ENCODE results near the gene IFT122. TPM values are rescaled to one million over a fixed set of nuclear protein-coding genes. Genes with fewer than 3 reads are reported as not detected.

Gene IFT122
- polyA plus RNA-seq, 1 donor: 41.2 TPM

GRCh38 chr3:129520960-129521359 is 80.9 kb downstream of the IFT122 start:
- no peak for DNase-seq

DNA sequence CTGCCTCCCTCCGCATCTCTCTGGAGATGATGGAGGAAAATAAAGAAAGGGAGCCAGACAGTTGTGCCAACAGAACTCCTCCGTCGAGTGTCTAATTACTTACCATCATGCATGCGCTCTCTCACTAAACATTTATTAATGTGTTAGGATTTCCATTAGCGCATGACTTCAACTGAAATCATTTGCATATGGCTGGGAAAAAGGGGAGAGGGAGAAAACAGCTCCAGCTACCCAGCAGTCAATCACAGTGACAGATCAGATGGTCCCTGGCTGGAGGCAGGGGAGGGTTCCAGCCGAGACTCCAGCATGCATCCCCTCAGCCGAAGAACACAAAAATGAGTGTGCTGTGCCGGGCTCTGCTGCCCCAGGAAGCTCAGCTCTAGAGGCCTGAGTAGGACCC is 81.6 kb downstream of the IFT122 start:
- no peak for DNase-seq

DNA sequence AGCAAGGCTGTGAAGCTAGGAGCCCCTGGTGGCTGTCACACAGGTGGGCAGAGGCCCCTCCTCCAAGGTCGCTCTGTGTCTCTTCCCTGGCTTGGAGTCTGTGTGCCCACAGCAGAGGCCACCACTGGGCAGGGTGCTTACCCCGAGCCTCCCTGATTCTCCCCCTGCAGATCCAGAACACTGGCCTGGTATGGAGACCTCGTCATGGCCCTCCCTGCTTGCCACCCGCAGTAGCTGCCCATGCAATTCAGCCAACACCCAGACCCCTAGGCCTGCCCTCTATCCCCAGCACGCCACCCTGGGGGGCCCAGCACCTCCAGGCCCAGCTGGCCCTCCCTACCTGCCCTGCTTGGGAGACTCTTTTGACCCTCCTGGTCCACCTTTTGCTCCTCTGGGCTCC is 82.9 kb downstream of the IFT122 start:
- no peak for DNase-seq

DNA sequence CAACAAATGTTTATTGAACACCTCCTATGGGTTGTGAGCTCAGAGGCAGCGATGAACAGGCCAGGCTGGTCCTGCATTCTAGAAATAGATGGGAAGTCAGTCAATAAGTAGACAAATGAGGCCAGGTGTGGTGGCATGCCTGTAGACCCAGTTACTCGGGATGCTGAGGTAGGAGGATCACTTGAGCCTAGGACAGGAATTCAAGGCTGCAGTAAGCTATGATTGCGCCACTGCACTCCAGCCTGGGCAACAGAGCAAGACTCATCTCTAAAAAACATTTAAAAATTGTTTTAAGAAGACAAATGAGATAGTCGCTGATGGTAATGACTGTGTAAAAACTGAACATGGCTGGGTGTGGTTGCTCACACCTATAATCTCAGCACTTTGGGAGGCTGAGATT is 84.1 kb downstream of the IFT122 start:
- no peak for DNase-seq

DNA sequence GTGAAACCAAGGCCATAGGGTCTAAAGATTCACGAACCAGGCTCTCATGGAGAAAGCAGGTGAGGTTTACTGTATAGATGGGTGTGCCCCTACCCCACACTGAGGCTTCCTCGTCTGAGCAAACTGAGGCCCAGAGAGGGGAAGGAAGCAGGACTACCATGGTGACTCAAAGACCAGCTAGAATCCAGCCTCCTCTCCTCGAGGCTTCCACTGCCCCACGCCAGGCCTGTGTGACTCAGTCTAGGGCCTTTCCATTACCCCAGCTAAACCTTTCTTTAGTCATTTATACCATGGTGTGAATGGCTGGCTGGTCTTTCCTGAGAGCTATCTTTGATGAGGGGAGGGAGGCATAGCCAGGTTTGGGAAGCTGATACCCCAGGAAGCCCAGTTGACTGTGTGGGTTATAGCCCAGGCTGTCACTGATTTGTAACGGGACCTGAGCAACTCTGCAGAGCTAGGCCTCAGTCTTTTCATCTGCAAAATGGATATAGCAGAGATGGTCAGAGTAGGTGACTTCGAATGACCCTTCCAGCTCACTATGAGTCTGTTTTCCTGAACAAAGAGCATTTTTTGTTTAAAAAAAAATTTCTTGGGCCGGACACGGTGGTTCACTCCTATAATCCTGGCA is 85.4 kb downstream of the IFT122 start:
- no peak for DNase-seq

DNA sequence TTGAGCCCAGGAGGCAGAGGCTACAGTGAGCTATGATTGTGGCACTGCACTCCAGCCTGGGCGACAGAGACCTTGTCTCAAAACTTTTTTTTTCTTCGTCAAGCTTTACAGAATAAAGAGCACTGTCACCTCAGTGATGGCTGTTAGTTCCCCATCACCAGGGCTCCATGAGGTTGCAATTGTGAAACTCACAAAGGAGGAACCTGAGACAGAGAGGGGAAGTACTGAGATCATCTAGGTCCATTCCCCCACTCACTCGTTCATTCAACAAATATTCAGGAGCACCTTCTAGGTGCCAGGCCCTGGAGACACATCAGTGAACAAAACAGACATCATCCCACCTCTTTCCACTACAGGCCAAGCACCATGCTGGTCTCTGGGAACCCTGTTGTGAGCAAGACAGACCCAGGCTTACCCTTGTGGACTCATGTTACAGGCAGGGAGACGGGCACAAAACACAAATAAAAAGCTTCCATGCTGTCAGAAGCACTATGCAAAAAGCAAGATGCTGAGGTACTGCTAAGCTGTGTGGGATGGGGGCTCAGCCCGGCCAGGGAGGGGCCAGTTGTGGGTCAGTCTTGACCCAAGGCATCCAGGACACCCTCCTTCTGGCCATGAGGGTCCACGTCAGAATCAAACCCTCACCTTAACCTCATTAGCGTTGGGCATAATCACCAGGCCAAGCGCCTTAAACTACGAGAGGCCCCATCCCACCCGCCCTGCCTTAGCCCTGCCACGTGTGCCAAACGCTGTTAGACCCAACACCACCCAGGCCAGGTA is 86.3 kb downstream of the IFT122 start:
- no peak for DNase-seq

GRCh38 chr3:129527262-129527661 is 87.2 kb downstream of the IFT122 start:
- no peak for DNase-seq

GRCh38 chr3:129528589-129529100 is 88.6 kb downstream of the IFT122 start, which contains the start of gene RHO:
TSS of gene RHO (plus strand) at chr3:129528639. CDS start at chr3:129528734, 95 bp downstream.
- DNase-seq: no peak

DNA sequence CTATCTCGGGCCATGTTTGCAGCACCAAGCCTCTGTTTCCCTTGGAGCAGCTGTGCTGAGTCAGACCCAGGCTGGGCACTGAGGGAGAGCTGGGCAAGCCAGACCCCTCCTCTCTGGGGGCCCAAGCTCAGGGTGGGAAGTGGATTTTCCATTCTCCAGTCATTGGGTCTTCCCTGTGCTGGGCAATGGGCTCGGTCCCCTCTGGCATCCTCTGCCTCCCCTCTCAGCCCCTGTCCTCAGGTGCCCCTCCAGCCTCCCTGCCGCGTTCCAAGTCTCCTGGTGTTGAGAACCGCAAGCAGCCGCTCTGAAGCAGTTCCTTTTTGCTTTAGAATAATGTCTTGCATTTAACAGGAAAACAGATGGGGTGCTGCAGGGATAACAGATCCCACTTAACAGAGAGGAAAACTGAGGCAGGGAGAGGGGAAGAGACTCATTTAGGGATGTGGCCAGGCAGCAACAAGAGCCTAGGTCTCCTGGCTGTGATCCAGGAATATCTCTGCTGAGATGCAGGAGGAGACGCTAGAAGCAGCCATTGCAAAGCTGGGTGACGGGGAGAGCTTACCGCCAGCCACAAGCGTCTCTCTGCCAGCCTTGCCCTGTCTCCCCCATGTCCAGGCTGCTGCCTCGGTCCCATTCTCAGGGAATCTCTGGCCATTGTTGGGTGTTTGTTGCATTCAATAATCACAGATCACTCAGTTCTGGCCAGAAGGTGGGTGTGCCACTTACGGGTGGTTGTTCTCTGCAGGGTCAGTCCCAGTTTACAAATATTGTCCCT is 89.6 kb downstream of the IFT122 start:
- DNase-seq: no peak

DNA sequence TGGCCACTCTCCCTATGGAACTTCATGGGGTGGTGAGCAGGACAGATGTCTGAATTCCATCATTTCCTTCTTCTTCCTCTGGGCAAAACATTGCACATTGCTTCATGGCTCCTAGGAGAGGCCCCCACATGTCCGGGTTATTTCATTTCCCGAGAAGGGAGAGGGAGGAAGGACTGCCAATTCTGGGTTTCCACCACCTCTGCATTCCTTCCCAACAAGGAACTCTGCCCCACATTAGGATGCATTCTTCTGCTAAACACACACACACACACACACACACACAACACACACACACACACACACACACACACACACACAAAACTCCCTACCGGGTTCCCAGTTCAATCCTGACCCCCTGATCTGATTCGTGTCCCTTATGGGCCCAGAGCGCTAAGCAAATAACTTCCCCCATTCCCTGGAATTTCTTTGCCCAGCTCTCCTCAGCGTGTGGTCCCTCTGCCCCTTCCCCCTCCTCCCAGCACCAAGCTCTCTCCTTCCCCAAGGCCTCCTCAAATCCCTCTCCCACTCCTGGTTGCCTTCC is 90.3 kb downstream of the IFT122 start:
- no peak for DNase-seq

GRCh38 chr3:129530821-129531220 is 90.8 kb downstream of the IFT122 start:
- DNase-seq: no peak

- DNase-seq: no peak
Observed at GRCh38 chr3:129531699-129532098, 91.7 kb downstream of the IFT122 start.

DNA sequence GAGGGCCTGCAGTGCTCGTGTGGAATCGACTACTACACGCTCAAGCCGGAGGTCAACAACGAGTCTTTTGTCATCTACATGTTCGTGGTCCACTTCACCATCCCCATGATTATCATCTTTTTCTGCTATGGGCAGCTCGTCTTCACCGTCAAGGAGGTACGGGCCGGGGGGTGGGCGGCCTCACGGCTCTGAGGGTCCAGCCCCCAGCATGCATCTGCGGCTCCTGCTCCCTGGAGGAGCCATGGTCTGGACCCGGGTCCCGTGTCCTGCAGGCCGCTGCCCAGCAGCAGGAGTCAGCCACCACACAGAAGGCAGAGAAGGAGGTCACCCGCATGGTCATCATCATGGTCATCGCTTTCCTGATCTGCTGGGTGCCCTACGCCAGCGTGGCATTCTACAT is 92.2 kb downstream of the IFT122 start:
- no peak for DNase-seq

GRCh38 chr3:129533406-129533805 is 93.4 kb downstream of the IFT122 start:
- no peak for DNase-seq

GRCh38 chr3:129534428-129535027 is 94.5 kb downstream of the IFT122 start:
- DNase-seq: no peak

DNA sequence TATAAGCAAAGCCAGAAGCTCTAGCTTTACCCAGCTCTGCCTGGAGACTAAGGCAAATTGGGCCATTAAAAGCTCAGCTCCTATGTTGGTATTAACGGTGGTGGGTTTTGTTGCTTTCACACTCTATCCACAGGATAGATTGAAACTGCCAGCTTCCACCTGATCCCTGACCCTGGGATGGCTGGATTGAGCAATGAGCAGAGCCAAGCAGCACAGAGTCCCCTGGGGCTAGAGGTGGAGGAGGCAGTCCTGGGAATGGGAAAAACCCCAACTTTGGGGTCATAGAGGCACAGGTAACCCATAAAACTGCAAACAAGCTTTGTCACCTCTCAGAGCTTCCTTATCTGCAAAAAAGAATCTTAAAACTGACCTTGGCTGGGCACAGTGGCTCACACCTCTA is 95.1 kb downstream of the IFT122 start:
- no peak for DNase-seq

DNA sequence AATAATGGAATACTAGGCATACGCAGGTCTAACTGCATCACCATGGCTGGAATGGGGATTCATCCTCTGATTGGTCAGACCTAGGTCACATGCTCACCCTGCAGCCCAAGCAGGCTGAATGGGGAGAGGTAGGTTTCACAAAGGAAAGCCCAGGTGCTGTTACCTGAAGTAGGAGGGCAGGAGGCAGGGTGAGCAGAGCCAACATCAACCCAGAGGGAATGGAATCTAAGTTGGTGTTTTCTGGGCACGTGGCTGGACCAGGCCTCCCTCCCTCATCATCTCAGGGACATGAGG is 96.3 kb downstream of the IFT122 start:
- DNase-seq: no peak

- no peak for DNase-seq
Observed at GRCh38 chr3:129536804-129537203, 96.8 kb downstream of the IFT122 start.

DNA sequence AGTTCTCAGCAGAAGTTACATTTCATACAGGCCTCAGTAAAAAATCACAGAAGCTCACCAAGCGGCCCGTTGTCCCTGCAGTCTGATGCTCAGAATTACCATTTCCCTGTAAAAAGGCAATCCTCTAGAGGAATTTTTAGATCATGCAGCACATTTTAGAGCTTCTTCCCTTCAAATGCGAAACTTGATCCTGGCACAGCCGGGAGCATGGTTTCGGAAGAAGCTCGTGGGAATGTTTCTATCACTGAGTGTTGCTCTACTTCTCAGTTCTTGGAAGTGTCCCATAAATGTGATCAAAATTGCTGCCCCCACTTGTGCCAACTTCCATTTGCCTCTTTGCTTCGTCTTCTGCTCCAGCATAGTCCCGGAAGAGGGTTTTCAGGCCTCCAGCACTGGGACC is 99.2 kb downstream of the IFT122 start:
- no peak for DNase-seq

GRCh38 chr3:129540776-129541516 is 100.9 kb downstream of the IFT122 start:
- DNase-seq: no peak

GRCh38 chr3:129542747-129543146 is 102.7 kb downstream of the IFT122 start:
- no peak for DNase-seq
